ENCODE data around the gene KRT81.

DNA sequence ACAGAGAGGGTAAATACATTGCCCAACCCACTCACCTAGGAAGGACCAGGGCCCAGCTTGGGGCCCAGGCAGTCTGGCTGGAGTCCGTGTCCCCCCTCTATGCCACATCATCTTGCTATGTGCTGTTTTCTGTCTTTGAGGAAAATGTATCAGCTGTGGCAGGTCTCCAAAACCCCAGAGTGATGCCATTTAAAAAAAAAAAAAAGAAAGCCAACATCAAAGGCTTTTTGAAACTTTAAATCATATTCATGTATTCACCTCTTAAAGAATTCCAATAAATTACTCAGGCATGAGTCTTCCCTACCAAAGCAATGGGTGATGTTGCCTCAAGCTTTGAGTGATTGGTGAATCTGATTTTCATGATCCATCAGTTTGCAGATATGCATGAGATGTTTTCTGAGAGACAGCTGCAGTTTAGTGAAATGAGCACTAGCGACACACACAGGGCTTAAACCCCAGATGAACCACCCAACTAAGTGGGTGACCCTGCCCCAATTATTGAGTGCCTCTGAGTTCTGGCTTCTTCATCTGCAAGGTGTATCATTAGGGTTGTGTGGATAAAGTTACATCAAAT is 6.1 kb downstream of the KRT81 start:
- TF ChIP-seq, protein P1, sequence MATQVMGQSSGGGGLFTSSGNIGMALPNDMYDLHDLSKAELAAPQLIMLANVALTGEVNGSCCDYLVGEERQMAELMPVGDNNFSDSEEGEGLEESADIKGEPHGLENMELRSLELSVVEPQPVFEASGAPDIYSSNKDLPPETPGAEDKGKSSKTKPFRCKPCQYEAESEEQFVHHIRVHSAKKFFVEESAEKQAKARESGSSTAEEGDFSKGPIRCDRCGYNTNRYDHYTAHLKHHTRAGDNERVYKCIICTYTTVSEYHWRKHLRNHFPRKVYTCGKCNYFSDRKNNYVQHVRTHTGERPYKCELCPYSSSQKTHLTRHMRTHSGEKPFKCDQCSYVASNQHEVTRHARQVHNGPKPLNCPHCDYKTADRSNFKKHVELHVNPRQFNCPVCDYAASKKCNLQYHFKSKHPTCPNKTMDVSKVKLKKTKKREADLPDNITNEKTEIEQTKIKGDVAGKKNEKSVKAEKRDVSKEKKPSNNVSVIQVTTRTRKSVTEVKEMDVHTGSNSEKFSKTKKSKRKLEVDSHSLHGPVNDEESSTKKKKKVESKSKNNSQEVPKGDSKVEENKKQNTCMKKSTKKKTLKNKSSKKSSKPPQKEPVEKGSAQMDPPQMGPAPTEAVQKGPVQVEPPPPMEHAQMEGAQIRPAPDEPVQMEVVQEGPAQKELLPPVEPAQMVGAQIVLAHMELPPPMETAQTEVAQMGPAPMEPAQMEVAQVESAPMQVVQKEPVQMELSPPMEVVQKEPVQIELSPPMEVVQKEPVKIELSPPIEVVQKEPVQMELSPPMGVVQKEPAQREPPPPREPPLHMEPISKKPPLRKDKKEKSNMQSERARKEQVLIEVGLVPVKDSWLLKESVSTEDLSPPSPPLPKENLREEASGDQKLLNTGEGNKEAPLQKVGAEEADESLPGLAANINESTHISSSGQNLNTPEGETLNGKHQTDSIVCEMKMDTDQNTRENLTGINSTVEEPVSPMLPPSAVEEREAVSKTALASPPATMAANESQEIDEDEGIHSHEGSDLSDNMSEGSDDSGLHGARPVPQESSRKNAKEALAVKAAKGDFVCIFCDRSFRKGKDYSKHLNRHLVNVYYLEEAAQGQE (IDR thresholded peaks at IDR 0.05; ENCODE audit: borderline replicate concordance): no peak
- TF ChIP-seq POLR2AphosphoS5 (IDR thresholded peaks at IDR 0.05): no peak
- TF ChIP-seq EZH2 (IDR thresholded peaks at IDR 0.05; ENCODE audit: borderline replicate concordance, insufficient read depth, low read length, poor library complexity, severe bottlenecking): no peak
- TF ChIP-seq, protein P2, sequence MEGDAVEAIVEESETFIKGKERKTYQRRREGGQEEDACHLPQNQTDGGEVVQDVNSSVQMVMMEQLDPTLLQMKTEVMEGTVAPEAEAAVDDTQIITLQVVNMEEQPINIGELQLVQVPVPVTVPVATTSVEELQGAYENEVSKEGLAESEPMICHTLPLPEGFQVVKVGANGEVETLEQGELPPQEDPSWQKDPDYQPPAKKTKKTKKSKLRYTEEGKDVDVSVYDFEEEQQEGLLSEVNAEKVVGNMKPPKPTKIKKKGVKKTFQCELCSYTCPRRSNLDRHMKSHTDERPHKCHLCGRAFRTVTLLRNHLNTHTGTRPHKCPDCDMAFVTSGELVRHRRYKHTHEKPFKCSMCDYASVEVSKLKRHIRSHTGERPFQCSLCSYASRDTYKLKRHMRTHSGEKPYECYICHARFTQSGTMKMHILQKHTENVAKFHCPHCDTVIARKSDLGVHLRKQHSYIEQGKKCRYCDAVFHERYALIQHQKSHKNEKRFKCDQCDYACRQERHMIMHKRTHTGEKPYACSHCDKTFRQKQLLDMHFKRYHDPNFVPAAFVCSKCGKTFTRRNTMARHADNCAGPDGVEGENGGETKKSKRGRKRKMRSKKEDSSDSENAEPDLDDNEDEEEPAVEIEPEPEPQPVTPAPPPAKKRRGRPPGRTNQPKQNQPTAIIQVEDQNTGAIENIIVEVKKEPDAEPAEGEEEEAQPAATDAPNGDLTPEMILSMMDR (IDR thresholded peaks at IDR 0.05; ENCODE audit: poor library complexity, severe bottlenecking): no peak
- no peak for TF ChIP-seq EP300 (conservative IDR thresholded peaks at IDR 0.05; ENCODE audit: poor library complexity, severe bottlenecking)
- no peak for TF ChIP-seq TAF1 (IDR thresholded peaks at IDR 0.05; ENCODE audit: low read depth)
